NCI-H2107 treated with DMSO at 0.1 percent for 48 hours (cell line): ENCODE data around the gene CRTAP.
"Not testable (repeated sequence)": the region's sequence is repeated elsewhere in the genome, so short reads cannot be mapped to it uniquely, and the experiment has no call there.

ENCODE experiments used
- DNase-seq: peaks from one replicate; lab custom pipeline; 2025; ENCODE audit not compliant: unreplicated experiment; lab: John Stamatoyannopoulos, UW

Gene CRTAP

DNA sequence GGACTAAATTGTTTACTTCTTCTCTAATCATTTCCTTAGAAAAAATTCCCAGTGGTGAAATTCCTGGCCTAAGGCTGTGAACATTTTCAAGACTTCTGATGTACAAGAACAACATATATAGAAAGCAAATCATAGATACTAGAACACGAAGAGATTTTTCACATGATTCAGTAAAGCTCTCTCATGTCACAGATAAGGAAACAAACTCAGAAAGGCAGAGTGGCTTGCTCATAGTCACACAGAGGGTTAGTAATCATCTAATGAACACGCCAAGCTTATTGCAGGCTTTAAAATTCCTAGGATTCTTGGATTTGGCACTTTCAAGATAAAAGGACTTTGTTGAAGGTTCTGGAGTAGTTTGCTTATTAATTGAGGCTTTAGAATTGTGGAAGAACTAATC is 26.2 kb downstream of the CRTAP start:
- DNase-seq, result no peak

GRCh38 chr3:33141006-33141405 is 27.2 kb downstream of the CRTAP start:
- DNase-seq, result no peak

- no peak for DNase-seq
Observed at GRCh38 chr3:33144433-33144832, 30.6 kb downstream of the CRTAP start.

DNA sequence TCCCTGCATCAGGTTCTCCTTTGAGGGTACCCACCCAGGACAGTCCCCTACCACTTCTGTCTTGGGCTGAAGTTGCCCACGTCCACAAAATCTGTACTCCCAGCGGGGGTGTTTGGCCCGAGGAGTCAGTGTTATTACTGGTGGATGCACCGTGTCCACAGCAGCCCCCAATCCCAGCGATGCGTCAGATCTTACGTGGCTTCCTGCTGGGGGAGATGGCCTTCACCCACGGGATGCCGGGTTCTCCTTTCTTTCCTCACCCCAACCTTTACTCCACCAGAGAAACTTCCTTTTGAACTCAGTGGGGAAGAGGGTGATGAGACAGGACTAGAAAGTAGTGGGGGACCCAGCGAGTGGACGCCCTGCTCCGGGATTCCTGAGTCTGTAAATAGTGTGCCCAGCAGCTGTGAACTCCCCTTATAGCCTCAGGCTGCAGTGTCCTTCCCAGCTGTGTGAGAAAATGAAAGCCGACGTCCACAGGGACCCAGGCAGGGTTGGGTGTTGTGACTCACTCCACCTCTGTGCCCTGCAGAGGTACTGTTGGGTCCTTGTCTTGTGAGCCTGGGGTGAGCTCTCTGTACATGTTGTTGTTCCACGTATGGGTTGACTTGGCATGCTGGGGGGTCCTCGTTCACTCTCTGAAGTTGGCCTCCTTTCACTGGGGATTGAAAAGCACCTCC is 31.5 kb downstream of the CRTAP start:
- no peak for DNase-seq

GRCh38 chr3:33145901-33146580 is 32.2 kb downstream of the CRTAP start:
- DNase-seq, result no peak

DNA sequence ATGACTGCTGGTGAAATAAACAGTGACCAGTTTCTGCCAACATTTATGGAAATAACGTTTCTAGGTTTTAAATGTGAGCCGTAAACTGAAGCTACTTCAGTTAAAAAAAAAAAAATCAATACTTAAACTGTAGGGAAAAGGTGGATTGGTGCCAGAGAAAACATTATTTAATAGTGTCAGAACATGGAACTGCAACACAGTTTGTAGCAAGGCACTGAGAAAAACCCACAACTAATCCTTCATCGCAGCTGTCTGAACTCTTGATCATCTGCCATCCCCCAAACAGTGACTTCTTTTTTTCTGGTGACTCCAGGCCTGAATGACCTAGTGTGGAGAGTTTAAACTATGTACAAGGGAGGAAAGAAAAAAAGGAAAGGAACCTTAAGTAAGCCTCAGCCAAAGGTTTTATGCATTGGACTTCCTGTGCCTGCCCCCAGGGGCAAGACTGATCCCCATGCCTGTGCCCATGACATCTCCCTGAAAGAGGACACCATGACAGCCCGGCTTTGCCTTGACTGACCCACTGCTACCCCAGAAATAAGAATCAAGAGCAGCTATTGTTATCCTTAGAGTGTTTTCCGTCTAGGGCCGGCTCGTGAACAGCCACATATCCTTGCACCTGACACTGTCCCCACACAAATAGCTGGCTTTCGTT is 33.1 kb downstream of the CRTAP start:
- peak; percentile 36 for DNase-seq

- no peak for DNase-seq
Observed at GRCh38 chr3:33149342-33149741, 35.5 kb downstream of the CRTAP start.

GRCh38 chr3:33152363-33153360 is 38.8 kb downstream of the CRTAP start:
- no peak for DNase-seq

GRCh38 chr3:33153782-33154181 is 40.0 kb downstream of the CRTAP start:
- DNase-seq, result no peak

DNA sequence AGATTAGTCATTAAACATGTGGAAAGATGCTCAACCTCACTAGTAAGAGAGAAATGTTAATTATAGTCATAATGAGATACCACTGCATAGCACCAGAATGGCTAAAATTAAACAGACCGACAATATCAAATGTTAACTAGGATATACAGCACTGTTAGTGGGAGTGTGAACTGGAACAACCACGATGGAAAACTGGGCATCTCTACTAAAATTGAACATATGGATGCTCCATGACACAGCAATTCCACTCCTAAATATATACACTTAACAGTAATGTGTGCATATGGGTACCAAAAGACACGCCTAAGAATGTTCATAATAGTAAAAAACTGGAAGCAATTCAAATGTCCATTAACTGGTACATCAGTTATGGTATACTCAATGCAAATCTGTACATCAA is 41.5 kb downstream of the CRTAP start:
- no peak for DNase-seq

GRCh38 chr3:33159234-33159633 is 45.4 kb downstream of the CRTAP start:
- DNase-seq, result no peak

GRCh38 chr3:33159981-33160380 is 46.2 kb downstream of the CRTAP start:
- DNase-seq, result no peak

- DNase-seq, result not testable (repeated sequence)
Observed at GRCh38 chr3:33162621-33163020, 48.8 kb downstream of the CRTAP start.

DNA sequence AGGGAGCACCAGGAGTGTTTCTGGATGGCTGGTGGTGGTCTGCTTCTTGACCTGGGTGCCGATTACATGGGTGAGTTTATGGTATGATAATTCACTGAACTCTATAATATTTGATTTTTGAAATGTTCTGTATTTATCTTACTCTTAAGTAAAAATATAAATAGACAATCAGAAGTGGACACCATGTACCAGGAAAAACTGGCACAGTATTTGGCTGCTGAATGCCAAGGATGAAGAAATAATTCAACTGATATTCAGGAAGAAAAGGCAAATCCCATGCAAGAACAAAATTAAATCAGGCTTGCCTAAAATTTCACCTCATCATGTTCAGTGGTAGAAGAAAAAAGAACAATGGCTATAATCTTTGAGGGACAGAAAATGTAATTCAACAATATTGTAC is 51.6 kb downstream of the CRTAP start:
- DNase-seq, result no peak

DNA sequence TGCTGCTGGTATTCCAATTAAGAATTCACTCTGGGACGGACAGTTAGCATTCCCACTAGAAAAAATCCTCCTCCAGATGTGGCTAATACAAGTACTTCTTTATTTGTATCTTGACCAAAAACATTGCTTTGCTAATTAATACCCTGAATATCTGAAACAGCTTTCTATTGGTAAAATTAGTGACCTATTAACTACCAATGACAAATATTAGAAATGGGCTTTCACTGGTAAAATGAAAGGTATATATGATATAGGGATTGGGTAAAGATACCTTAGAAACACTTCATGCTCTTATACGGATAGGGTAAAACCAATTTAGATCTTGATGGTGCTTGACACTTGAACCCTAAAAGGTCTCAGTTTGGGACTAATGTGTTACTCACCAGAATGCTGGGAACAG is 52.3 kb downstream of the CRTAP start:
- DNase-seq, result no peak

DNA sequence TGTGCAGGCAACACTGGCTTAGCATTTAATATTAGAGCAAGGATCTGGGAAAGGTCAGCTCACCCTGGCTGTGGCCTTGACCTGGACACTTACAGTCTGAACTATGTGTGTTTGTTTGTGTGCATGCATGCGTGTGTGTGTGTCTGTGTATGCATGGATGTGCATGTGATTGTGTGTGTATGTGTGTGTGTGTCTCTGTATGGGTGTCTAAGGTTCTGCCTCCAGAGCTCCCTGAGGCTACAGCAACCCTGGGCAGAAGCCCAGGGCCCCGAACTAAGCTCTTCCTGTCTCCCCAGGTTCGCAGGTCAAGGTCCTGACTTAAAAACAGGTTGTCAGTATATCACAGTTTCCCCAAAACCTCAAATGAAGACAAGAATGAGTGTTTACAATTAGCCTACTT is 53.5 kb downstream of the CRTAP start:
- DNase-seq, result no peak

DNA sequence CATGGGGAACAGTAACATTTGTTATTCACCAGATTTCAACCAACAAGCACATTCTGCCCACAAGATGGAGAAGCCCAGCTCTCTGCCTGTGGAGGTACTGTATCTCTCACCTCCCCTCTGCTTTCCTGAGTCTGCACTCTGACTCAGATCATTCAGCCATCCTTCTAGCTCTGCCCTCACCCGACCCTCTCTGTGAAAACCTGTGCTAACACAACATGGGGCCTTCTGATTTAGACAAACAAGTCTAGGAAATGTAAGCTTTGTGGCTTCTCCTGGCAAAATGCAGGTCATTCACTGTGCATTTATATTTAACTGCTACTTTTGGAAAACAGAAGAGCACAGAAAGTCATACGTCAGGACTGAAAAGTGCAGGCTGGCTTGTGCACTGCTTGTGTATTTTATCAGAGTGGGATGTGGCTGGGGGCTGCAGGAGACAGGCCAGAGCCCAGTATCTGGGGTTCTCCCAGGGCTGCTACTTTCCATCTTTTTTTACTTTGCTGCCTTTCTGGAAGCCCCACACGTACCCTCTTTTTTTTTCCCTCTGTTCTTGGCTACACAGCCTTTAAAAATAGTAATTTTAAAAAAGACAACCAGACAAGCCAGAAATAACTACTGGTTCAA is 54.0 kb downstream of the CRTAP start:
- no peak for DNase-seq

DNA sequence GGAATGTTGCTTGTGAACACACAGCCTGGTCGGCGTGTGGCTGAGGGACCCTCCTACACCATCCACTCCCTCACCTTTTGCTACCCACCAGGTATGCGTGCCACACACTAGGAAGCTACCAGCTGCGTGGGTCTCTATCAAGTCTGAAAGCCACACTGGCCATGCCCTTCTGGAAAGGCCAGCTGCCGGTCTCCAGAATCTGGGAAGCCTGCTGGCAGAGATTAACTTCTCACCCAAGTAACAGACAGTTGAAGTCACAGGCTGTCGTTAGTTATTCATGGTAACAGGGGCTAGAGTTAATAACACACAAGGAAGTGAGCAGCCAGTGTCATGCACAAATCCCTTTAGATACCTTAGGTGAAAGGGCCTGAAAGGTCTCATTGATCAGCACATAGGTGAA is 56.7 kb downstream of the CRTAP start:
- DNase-seq, result no peak

- DNase-seq, result no peak
Observed at GRCh38 chr3:33171580-33171979, 57.8 kb downstream of the CRTAP start.

- peak; percentile 23 for DNase-seq
Observed at GRCh38 chr3:33173103-33173502, 59.3 kb downstream of the CRTAP start.

- no peak for DNase-seq
Observed at GRCh38 chr3:33173672-33174071, 59.9 kb downstream of the CRTAP start.
